ENCODE results near the gene OGDHL.
"Not testable (repeated sequence)": the region's sequence is repeated elsewhere in the genome, so short reads cannot be mapped to it uniquely, and the experiment has no call there.

Gene OGDHL

DNA sequence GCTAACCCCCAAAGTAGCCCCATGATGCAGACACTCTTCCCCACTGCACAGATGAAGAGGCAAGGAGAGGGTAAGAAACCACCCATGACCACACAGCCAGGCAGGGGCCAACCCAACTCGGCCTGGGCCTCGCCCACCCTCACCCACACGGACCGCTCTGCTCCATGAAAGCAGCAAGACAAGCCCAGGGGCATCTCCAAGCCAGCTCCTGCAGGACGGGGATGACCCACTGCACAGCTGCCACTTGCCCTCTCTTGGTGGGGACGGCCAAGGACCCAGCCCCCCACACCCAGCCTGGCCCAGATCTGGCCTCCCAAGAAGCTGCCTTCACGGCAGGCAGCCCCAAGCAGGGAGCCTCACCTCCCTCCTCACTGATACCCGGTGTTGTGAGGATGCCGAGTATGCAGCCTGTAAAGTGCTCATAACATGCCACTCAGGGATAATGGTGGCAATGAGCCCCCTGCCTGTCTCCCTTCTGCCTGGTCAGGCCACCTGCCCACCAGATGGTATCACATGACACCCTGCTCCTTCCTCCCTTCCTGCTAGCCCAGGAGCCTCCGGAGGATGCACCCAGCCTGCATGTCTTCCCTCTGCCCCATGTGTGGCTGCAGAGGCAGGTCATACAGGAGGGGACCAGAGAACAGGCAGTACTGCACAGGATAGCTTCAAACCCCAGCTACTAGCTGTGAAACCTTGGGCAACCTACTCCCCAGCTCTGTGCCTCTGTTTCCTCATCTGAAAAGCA, 23.3 kb downstream of the OGDHL start:
- H3K36me3 Mint-ChIP-seq (ENCODE audit: low read depth) = no peaks in the 10 kb centered on the region
- peaks cover 4% of the 10 kb centered on the region for H3K9me3 Mint-ChIP-seq
- no peaks in the 10 kb centered on the region for H3K27me3 Mint-ChIP-seq
- H3K27ac Mint-ChIP-seq = no peak overlapping the region
- no peak overlapping the region for H3K4me3 Mint-ChIP-seq
- DNase-seq (no peak), ATAC-seq (no peak)
- H3K4me1 Mint-ChIP-seq = no peaks in the 10 kb centered on the region

DNA sequence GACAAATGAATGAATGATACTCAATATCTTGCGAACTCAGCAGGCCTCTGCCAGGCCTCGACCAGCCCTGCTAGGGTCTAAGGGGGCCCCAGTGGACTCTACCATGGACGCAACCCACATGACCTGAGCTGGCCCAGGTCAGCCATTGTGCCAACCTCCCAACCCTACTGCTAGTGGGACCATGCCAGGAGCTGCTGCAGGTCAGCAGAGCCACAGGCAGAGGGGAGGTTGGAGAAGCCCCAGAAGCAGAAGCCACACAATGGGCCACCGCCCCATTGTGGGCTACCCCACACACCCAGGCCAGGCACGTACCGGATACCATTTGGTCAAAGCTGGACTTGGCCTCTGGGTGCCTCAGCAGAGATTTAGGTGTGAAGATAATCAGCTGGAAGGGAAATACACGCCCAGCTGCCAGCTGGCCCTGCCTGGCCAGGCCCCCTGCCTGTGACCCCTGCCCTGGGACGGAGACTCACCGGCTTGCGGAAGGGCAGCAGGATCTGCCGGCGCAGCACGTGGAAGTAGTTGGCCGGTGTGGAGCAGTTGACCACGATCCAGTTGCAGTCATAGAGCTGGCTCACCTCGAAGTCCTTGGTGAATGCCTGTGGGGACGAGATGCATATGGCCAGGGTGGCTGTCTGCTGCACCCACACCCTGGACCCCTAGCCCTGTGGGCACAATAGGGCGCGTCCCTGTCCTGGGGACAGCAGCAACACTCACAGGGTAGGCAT, 24.5 kb downstream of the OGDHL start:
- H3K9me3 Mint-ChIP-seq = peaks cover 4% of the 10 kb centered on the region
- H3K27me3 Mint-ChIP-seq = no peaks in the 10 kb centered on the region
- DNase-seq (no peak), ATAC-seq (no peak)
- no peak overlapping the region for H3K27ac Mint-ChIP-seq
- H3K36me3 Mint-ChIP-seq (ENCODE audit: low read depth) = no peaks in the 10 kb centered on the region
- no peaks in the 10 kb centered on the region for H3K4me1 Mint-ChIP-seq
- no peak overlapping the region for H3K4me3 Mint-ChIP-seq

DNA sequence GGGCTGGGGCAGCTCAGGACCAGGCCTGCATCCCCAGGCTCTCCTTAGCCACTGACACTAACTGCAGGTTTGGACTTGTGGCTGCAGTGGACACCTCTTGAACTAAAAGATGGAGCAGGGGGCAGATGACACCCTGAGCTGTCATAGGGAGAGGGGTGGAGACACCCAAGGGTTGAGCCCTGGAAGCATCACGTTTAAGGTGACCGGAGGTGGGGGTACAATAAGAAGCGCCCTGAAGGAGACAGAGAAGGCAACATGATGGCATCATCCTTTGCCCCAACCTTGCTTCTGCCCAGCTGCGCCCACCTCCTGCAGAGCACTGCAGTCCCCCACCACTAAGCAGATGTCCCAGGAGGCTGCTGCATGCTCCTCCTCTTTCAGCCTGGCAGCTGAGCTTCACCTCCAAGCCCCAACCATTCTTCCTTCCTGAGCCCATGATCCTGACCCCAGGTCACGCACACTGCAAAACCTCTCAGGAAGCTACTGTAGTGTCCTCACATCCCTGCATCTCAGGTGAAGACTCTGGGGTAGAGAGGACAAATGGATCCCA, 25.5 kb downstream of the OGDHL start:
- Mint-ChIP-seq H3K4me1 (no peaks in the 10 kb centered on the region), H3K4me3 (no peak overlapping the region), H3K27ac (no peak overlapping the region), H3K9me3 (no peaks in the 10 kb centered on the region), H3K27me3 (no peaks in the 10 kb centered on the region), H3K36me3 (ENCODE audit: low read depth) (no peaks in the 10 kb centered on the region)
- ATAC-seq (no peak), DNase-seq (no peak)

DNA sequence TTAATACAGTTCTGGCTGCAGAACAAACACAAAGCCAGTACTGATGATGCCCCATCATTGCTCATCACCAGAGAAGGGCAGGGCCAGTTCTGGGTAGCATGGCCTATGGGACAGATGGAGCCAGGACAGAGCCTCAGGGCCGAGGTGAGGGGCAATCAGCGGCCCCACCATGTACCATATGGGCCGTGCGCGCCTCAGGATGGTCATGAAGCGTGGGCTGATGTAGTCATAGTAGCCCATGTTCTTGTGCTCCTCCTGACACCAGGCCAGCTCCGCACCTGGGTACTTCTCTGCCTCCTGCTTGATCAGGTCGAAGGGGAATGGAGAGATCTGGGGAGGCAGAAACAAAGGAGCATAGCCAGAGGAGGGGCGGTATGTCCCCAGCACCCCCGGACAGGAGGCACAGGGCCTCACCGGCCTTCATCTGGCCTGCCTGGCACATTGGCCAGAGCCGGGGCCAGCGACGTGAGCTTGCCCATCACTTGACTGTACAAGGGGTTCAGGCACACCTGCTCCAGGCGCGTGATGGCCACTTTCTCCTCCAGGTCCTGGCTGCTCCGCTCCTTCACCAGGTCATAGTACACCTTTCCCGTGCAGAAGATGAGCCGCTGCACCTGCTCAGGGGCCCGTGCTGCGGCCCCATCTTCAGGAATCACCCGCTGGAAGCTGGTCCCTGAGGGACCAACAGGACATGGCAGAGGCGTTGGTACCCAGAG, 26.1 kb downstream of the OGDHL start:
- ATAC-seq = no peak
- H3K9me3 Mint-ChIP-seq = no peaks in the 10 kb centered on the region
- H3K4me3 Mint-ChIP-seq = no peak overlapping the region
- no peak overlapping the region for H3K27ac Mint-ChIP-seq
- H3K36me3 Mint-ChIP-seq (ENCODE audit: low read depth) = no peaks in the 10 kb centered on the region
- no peak for DNase-seq
- no peaks in the 10 kb centered on the region for H3K27me3 Mint-ChIP-seq
- H3K4me1 Mint-ChIP-seq = no peaks in the 10 kb centered on the region

DNA sequence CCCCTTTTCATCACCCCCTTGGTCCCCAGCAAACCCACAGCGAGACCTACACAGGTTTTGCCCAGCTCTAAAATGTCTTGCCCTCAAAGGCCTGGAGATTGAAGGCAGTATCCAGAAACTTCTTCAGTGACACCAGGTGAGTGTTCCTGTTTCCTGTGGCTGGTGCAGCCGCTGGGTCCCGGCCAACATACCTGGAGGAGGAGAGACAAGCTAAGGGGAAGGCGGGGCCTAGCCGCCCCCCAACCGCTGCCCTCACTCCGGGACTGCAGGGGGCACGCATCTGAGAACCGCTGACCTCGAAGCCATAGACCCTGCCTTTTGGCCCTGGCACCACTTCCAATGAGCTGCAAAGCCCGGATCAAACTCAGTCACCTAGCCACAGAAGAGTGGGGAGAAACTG, 27.0 kb downstream of the OGDHL start:
- H3K36me3 Mint-ChIP-seq (ENCODE audit: low read depth) = no peaks in the 10 kb centered on the region
- H3K27ac Mint-ChIP-seq = no peak overlapping the region
- no peaks in the 10 kb centered on the region for H3K4me1 Mint-ChIP-seq
- DNase-seq (no peak), ATAC-seq (no peak)
- no peaks in the 10 kb centered on the region for H3K9me3 Mint-ChIP-seq
- H3K27me3 Mint-ChIP-seq = no peaks in the 10 kb centered on the region
- H3K4me3 Mint-ChIP-seq = no peak overlapping the region

DNA sequence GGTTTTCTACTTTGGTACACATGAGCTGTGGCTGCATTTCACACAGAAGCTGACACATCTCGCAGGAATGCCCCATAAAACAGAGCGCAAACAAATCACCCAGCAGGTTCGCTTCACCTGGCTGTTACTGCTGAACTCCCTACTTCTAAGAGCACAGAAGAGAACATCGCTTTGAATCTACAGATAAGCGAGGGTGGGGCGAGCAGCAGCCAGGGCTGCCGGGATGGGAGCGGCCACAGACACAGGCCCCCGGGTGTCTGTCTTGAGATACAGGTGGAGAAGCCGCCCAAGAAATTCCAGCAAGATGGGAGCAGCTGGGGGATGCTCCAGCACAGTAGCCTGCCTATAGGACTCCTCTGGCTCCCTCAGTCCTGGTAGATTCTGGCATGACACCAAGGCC, 27.4 kb downstream of the OGDHL start:
- no peaks in the 10 kb centered on the region for H3K4me1 Mint-ChIP-seq
- no peak overlapping the region for H3K4me3 Mint-ChIP-seq
- no peak for ATAC-seq
- no peaks in the 10 kb centered on the region for H3K27me3 Mint-ChIP-seq
- DNase-seq = no peak
- H3K27ac Mint-ChIP-seq = no peak overlapping the region
- H3K36me3 Mint-ChIP-seq (ENCODE audit: low read depth) = no peaks in the 10 kb centered on the region
- no peaks in the 10 kb centered on the region for H3K9me3 Mint-ChIP-seq

DNA sequence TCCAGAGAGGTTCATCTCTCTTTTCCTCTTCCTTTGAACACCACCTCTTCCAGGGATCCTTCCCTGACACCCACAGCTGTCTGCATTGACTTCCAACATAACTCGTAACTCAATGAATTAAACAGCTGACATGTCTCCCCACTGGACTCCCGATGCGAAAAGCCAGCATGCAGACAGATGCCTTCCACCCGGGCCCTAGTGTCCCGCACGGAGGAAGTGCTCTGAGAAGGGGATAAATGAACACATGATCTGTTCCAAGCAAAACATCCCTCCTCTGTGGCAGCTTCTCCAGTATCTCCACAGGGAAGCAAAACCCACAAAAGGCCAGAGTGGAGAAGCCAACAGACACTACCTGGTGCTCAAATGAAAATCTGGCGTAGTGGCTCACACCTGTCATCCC, 28.3 kb downstream of the OGDHL start:
- no peaks in the 10 kb centered on the region for H3K27me3 Mint-ChIP-seq
- no peak overlapping the region for H3K4me3 Mint-ChIP-seq
- no peaks in the 10 kb centered on the region for H3K36me3 Mint-ChIP-seq (ENCODE audit: low read depth)
- no peak for ATAC-seq
- no peak overlapping the region for H3K27ac Mint-ChIP-seq
- no peak for DNase-seq
- H3K9me3 Mint-ChIP-seq = no peaks in the 10 kb centered on the region
- no peaks in the 10 kb centered on the region for H3K4me1 Mint-ChIP-seq

DNA sequence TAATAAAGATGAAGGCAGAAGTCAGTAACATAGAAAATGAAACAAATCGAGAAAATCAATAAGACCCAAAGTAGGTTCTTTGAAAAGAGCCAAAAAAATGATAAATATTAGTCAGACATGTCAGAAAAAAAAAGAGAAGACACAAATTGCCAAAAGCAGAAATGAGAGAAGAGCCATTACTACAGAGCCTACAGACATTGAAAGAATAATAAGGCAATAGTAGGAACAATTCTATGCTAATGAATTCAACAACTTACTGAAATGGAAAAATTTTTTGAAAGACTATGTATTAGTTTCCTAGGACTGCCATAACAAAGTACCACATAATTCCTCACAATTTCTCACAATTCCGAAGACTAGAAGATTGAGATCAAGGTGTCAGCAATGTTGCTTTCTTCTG, 35.5 kb downstream of the OGDHL start:
- H3K36me3 Mint-ChIP-seq (ENCODE audit: low read depth) = no peaks in the 10 kb centered on the region
- H3K4me3 Mint-ChIP-seq = no peak overlapping the region
- no peak for DNase-seq
- H3K4me1 Mint-ChIP-seq = no peaks in the 10 kb centered on the region
- no peaks in the 10 kb centered on the region for H3K27me3 Mint-ChIP-seq
- peaks cover 8% of the 10 kb centered on the region for H3K9me3 Mint-ChIP-seq
- ATAC-seq = no peak
- no peak overlapping the region for H3K27ac Mint-ChIP-seq

DNA sequence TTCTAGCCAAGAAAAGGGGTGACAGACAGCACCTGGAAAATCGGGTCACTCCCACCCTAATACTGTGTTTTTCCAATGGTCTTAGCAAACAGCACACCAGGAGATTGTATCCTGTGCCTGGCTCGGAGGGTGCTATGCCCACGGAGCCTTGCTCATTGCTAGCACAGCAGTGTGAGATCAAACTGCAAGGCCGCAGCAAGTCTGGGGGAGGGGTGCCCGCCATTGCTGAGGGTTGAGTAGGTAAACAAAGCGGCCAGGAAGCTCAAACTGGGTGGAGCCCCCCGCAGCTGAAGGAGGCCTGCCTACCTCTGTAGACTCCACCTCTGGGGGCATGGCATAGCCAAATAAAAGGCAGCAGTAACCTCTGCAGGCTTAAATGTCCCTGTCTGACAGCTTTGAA, 47.0 kb downstream of the OGDHL start:
- not testable (repeated sequence) for DNase-seq; H3K4me3 Mint-ChIP-seq; ATAC-seq; H3K4me1 Mint-ChIP-seq; H3K36me3 Mint-ChIP-seq (ENCODE audit: low read depth); H3K27ac Mint-ChIP-seq; H3K9me3 Mint-ChIP-seq
- H3K27me3 Mint-ChIP-seq = peaks cover 15% of the 10 kb centered on the region

DNA sequence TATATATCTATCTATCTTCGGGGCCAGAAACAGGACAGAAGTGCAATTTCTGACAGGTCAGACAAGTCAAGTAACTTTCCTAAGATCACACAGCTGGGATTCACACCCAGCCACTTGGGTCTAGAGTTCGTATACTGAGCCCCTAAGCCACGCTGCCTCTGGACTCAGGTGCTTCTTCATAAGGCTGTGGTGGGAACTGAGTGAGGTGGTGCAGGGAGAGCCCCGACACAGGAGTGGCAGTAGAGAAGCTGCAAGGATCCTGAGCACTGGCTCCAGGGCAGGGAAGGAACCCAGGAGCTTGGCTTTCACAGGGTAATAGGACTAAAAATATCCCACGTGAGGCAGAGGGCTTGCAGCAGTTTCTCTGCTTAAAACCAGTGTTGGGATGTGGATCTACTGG, 48.9 kb downstream of the OGDHL start:
- Mint-ChIP-seq H3K4me3 (no peak overlapping the region), H3K9me3 (no peaks in the 10 kb centered on the region), H3K4me1 (no peaks in the 10 kb centered on the region), H3K27me3 (peaks cover 15% of the 10 kb centered on the region), H3K27ac (no peak overlapping the region), H3K36me3 (ENCODE audit: low read depth) (no peaks in the 10 kb centered on the region)
- no peak for DNase-seq
- ATAC-seq = no peak

DNA sequence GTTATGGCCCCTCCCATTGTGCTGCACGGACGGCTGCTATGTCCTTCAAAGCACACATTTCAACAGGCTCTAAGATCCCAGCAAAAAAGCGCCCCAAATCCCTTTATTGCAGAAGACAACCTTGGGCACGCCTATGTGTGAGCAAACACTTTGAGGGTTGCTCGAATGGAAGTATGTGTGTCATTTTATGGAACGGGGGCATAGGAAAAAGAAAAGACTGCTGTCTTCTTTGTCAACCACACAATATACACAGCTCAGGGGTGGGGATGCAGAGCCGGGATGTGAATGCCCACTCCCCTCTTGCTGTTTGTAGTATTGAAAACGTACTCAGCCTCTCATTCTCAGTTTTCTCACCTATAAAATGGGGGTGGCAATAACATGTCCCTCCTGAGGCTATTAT, 50.6 kb downstream of the OGDHL start:
- ATAC-seq (no peak), DNase-seq (no peak)
- no peaks in the 10 kb centered on the region for H3K4me1 Mint-ChIP-seq
- H3K27me3 Mint-ChIP-seq = peaks cover 10% of the 10 kb centered on the region
- H3K9me3 Mint-ChIP-seq = no peaks in the 10 kb centered on the region
- no peaks in the 10 kb centered on the region for H3K36me3 Mint-ChIP-seq (ENCODE audit: low read depth)
- H3K27ac Mint-ChIP-seq = no peak overlapping the region
- no peak overlapping the region for H3K4me3 Mint-ChIP-seq

DNA sequence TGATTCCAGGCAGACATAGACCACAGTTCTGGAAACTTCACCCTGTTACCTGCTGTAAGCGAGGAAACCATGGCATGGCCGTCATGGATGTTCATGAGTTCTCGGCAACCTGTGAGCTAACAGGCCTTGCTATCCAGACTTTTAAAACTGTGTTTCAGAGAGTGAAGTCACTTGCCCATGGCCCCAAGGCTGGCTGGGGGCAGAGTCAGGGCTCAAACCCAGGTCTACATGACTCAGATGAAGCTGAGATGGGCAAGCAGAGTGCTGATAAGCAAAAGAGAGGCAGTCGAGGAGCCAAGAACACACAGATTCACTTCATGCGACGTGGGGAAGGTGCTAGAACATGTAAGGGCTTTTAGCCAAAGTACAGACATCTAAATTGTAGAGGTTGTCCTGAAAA, 51.2 kb downstream of the OGDHL start:
- DNase-seq (no peak), ATAC-seq (no peak)
- no peaks in the 10 kb centered on the region for H3K36me3 Mint-ChIP-seq (ENCODE audit: low read depth)
- no peak overlapping the region for H3K4me3 Mint-ChIP-seq
- H3K27ac Mint-ChIP-seq = no peak overlapping the region
- no peaks in the 10 kb centered on the region for H3K9me3 Mint-ChIP-seq
- no peaks in the 10 kb centered on the region for H3K4me1 Mint-ChIP-seq
- H3K27me3 Mint-ChIP-seq = peaks cover 8% of the 10 kb centered on the region

DNA sequence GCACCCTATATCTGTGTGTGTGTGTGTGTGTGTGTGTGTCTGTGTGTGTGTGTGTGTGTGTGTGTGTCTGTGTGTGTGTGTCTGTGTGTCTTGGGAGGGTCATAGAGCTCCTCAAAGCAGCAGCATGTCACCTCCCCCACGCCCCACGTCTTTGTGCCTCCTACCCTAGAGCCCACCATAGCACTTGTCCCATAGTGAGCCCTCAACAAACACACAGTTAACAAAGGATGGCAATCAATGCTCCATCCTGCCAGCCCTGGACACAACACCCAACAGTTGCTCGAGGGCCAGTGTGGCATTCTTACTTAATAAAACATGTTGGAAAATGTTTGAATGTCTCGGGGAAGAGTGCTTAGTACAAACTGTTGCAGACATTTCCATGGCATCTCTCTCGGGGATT, 52.2 kb downstream of the OGDHL start:
- Mint-ChIP-seq H3K27me3 (peaks cover 8% of the 10 kb centered on the region), H3K9me3 (no peaks in the 10 kb centered on the region), H3K36me3 (ENCODE audit: low read depth) (no peaks in the 10 kb centered on the region), H3K27ac (no peak overlapping the region), H3K4me1 (no peaks in the 10 kb centered on the region), H3K4me3 (no peak overlapping the region)
- DNase-seq (no peak), ATAC-seq (no peak)

DNA sequence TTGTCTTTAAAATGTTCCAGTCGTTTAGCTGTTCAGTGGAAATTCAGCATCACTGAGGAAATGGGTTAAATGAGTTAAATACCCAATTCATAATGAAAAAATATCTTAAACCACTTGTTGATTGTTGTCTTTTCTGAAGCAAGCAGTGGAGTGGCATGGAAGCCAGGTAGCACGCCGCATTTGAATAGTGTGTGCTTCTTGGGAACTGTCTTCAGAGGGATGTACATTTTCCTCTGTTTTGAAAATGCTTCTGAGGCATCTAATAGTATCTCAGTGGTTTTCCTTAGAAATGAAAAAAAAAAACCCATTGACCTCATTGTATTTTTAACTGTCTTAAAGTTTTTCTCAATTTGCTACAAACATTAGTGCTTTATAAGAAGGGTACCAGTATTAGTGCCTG, 54.5 kb downstream of the OGDHL start:
- Mint-ChIP-seq H3K4me3 (no peak overlapping the region), H3K27me3 (peaks cover 7% of the 10 kb centered on the region), H3K36me3 (ENCODE audit: low read depth) (no peaks in the 10 kb centered on the region), H3K4me1 (no peaks in the 10 kb centered on the region), H3K27ac (no peak overlapping the region), H3K9me3 (no peaks in the 10 kb centered on the region)
- DNase-seq (no peak), ATAC-seq (no peak)

DNA sequence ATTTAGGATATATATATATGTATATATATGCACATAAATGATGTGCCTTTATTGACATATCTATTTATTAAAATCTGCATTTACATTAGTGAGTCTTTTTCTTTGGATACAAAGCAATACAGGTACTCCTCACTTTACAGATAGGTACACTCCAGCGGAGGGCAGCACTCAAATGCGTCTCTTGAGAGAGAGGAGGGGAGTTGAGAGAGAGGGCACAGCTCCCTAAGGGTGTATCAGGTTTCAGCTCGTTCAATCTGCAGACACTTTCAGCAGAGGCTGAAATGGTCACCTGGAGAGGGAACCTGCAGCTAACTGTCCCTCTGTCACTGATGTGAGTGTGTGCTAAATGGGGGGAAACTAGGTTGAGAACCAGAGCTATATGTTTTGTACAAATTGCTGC, 61.1 kb downstream of the OGDHL start:
- Mint-ChIP-seq H3K36me3 (ENCODE audit: low read depth) (no peaks in the 10 kb centered on the region), H3K4me1 (no peaks in the 10 kb centered on the region), H3K27me3 (peaks cover 26% of the 10 kb centered on the region), H3K9me3 (no peaks in the 10 kb centered on the region), H3K4me3 (no peak overlapping the region), H3K27ac (no peak overlapping the region)
- ATAC-seq (no peak), DNase-seq (no peak)
